ENCODE results near the gene FBXO10. TPM values are rescaled to one million over a fixed set of nuclear protein-coding genes. Genes with fewer than 3 reads are reported as not detected.

Gene FBXO10
- total and polyA plus RNA-seq, 2 donors from 2014 or later = 6.2 to 6.7 TPM

GRCh38 chr9:37497320-37497719 is 78.9 kb downstream of the FBXO10 start:
- peaks cover 2 to 47% (median 36%) of the 10 kb centered on the region in 3 donors for H3K36me3 ChIP-seq (ENCODE audit: control insufficient read depth in 2 of 3, insufficient read depth in 3 of 3, low read length in 3 of 3)
- TF ChIP-seq CTCF (IDR thresholded peaks at IDR 0.05; ENCODE audit: borderline replicate concordance, extremely low read depth, insufficient read depth) = no peak
- H3K27ac ChIP-seq (ENCODE audit: low read depth in 2 of 2, low read length in 2 of 2) = no peak overlapping the region
- no peak for FAIRE-seq
- no peak overlapping the region for H3K9ac ChIP-seq (ENCODE audit: low read length in 3 of 3)
- no peaks in the 10 kb centered on the region for H3K27me3 ChIP-seq (ENCODE audit: control insufficient read depth, insufficient read depth, low read length)
- no peaks in the 10 kb centered on the region for H3K4me1 ChIP-seq (ENCODE audit: control insufficient read depth in 2 of 3, insufficient read depth in 2 of 3, low read depth in 1 of 3, low read length in 3 of 3)
- DNase-seq = no peak
- intact Hi-C loops (cut with DNase I) = no loop called here
- no peaks in the 10 kb centered on the region for H3K9me3 ChIP-seq (ENCODE audit: control insufficient read depth in 2 of 3, insufficient read depth in 1 of 3, low read length in 3 of 3)
- no peak overlapping the region for H3K4me3 ChIP-seq (ENCODE audit: low read length in 3 of 3)

GRCh38 chr9:37496020-37496419 is 80.2 kb downstream of the FBXO10 start:
- Histone ChIP-seq H3K4me1 (ENCODE audit: control insufficient read depth in 2 of 3, insufficient read depth in 2 of 3, low read depth in 1 of 3, low read length in 3 of 3) (no peaks in the 10 kb centered on the region), H3K9me3 (ENCODE audit: control insufficient read depth in 2 of 3, insufficient read depth in 1 of 3, low read length in 3 of 3) (no peaks in the 10 kb centered on the region), H3K4me3 (ENCODE audit: low read length in 3 of 3) (no peak overlapping the region), H3K9ac (ENCODE audit: low read length in 3 of 3) (no peak overlapping the region), H3K27me3 (ENCODE audit: control insufficient read depth, insufficient read depth, low read length) (no peaks in the 10 kb centered on the region), H3K27ac (ENCODE audit: low read depth in 2 of 2, low read length in 2 of 2) (no peak overlapping the region), H3K36me3 (ENCODE audit: control insufficient read depth in 2 of 3, insufficient read depth in 3 of 3, low read length in 3 of 3) (peaks cover 5 to 39% (median 30%) of the 10 kb centered on the region in 3 donors)
- intact Hi-C loops (cut with DNase I) = no loop called here
- DNase-seq (no peak), FAIRE-seq (no peak)
- no peak for TF ChIP-seq CTCF (IDR thresholded peaks at IDR 0.05; ENCODE audit: borderline replicate concordance, extremely low read depth, insufficient read depth)

GRCh38 chr9:37495571-37495970 is 80.6 kb downstream of the FBXO10 start:
- H3K36me3 ChIP-seq (ENCODE audit: control insufficient read depth in 2 of 3, insufficient read depth in 3 of 3, low read length in 3 of 3) = peaks cover 5 to 35% (median 30%) of the 10 kb centered on the region in 3 donors
- intact Hi-C loops (cut with DNase I) = no loop called here

More at GRCh38 chr9:37495571-37495970, 80.6 kb downstream of the FBXO10 start:
- DNase-seq = no peak
- Histone ChIP-seq H3K4me3 (ENCODE audit: low read length in 3 of 3) (no peak overlapping the region), H3K27me3 (ENCODE audit: control insufficient read depth, insufficient read depth, low read length) (no peaks in the 10 kb centered on the region), H3K9ac (ENCODE audit: low read length in 3 of 3) (no peak overlapping the region), H3K4me1 (ENCODE audit: control insufficient read depth in 2 of 3, insufficient read depth in 2 of 3, low read depth in 1 of 3, low read length in 3 of 3) (no peaks in the 10 kb centered on the region), H3K27ac (ENCODE audit: low read depth in 2 of 2, low read length in 2 of 2) (no peak overlapping the region), H3K9me3 (ENCODE audit: control insufficient read depth in 2 of 3, insufficient read depth in 1 of 3, low read length in 3 of 3) (no peaks in the 10 kb centered on the region)
- no peak for TF ChIP-seq CTCF (IDR thresholded peaks at IDR 0.05; ENCODE audit: borderline replicate concordance, extremely low read depth, insufficient read depth)
- no peak for FAIRE-seq
